HG02852 (cell line): ENCODE data around the gene KLHL3.

Source experiments
- ATAC-seq: cut with Tn5 transposase; IDR thresholded peaks from one replicate; pipeline ENCODE4 v1.9.1; 2021; ENCODE audit warnings: mild to moderate bottlenecking, moderate library complexity; ENCODE audit not compliant: unreplicated experiment

The KLHL3 gene

GRCh38 chr5:137615171-137615775 lies 120.6 kb downstream of the KLHL3 start:
- ATAC-seq, result no peak

- ATAC-seq, result no peak
Measured at GRCh38 chr5:137613554-137614265, 122.2 kb downstream of the KLHL3 start.

GRCh38 chr5:137612576-137612975 lies 123.3 kb downstream of the KLHL3 start:
- ATAC-seq, result no peak

GRCh38 chr5:137611794-137612435 lies 124.0 kb downstream of the KLHL3 start:
- ATAC-seq, result no peak

- ATAC-seq, result no peak
Measured at GRCh38 chr5:137611011-137611580, 124.8 kb downstream of the KLHL3 start.

GRCh38 chr5:137610598-137610997 lies 125.3 kb downstream of the KLHL3 start:
- no peak for ATAC-seq

GRCh38 chr5:137609127-137609526 lies 126.8 kb downstream of the KLHL3 start:
- ATAC-seq, result no peak

GRCh38 chr5:137607771-137608170 lies 128.1 kb downstream of the KLHL3 start:
- ATAC-seq, result no peak

GRCh38 chr5:137606401-137606800 lies 129.5 kb downstream of the KLHL3 start:
- ATAC-seq, result no peak

- no peak for ATAC-seq
Measured at GRCh38 chr5:137605411-137605810, 130.5 kb downstream of the KLHL3 start.

GRCh38 chr5:137604348-137605095 lies 131.4 kb downstream of the KLHL3 start:
- no peak for ATAC-seq

GRCh38 chr5:137603891-137604290 lies 132.0 kb downstream of the KLHL3 start:
- no peak for ATAC-seq

GRCh38 chr5:137603356-137603755 lies 132.5 kb downstream of the KLHL3 start:
- ATAC-seq, result no peak

GRCh38 chr5:137602721-137603273 lies 133.1 kb downstream of the KLHL3 start:
- ATAC-seq, result no peak

- no peak for ATAC-seq
Measured at GRCh38 chr5:137600721-137601360, 135.0 kb downstream of the KLHL3 start.

- ATAC-seq, result no peak
Measured at GRCh38 chr5:137599457-137599856, 136.4 kb downstream of the KLHL3 start.

- no peak for ATAC-seq
Measured at GRCh38 chr5:137598399-137598798, 137.5 kb downstream of the KLHL3 start.

GRCh38 chr5:137596941-137597340 lies 138.9 kb downstream of the KLHL3 start:
- ATAC-seq, result no peak

GRCh38 chr5:137595396-137596079 lies 140.4 kb downstream of the KLHL3 start:
- ATAC-seq, result no peak

GRCh38 chr5:137594717-137595116 lies 141.2 kb downstream of the KLHL3 start:
- no peak for ATAC-seq
